H1 (cell line): ENCODE results near the gene KCNE1. TPM values are rescaled to one million over a fixed set of nuclear protein-coding genes. Genes with fewer than 3 reads are reported as not detected.

Experiments used
- BRCA1 ChIP-seq: IDR thresholded peaks from 2 replicates; pipeline ENCODE4 v1.6.1; 2012; ENCODE audit warnings: low read depth, low read length, improper control_type of control experiment
- KDM4A ChIP-seq: IDR thresholded peaks from one replicate; pipeline ENCODE4 v1.7.1; 2012; ENCODE audit warnings: low read depth, mild to moderate bottlenecking, moderate library complexity, low read length, inconsistent platforms; ENCODE audit not compliant: severe bottlenecking
- polyA plus RNA-seq, 7 experiments: library from polyadenylated mRNA; depleted of rRNA in 3 of 7; stranded (reverse) in 5 of 7; unstranded in 2 of 7; fragments of >200 nt in 5 of 7; fragments of 200-250 nt in 2 of 7; gene quantifications; 1 replicate in 5 of 7; 2 replicates in 1 of 7; 4 replicates in 1 of 7; pipeline versions ENCODE4 v1.2.1 to v1.2.3, GENCODE V29; 2011 to 2013; ENCODE audit warnings: missing spikeins in 2 of 7, mixed read lengths in 2 of 7
- total RNA-seq: library from RNA; stranded (reverse); fragmentation: NEBNext Ultra II Directional; extraction: Animal tissue kit (Norgen Biotek cat#: 25700); gene quantifications from 2 replicates; pipeline ENCODE4 v1.2.1, GENCODE V29; 2021

KCNE1 gene
- total and polyA plus RNA-seq, 2 of the 8 experiments (the other 6 are each of a cell fraction or from before 2014, with no cell fraction given) = 0.08 to 0.28 TPM

GRCh38 chr21:34552360-34553098 lies 40.5 kb upstream of the KCNE1 start (continued):
- TF ChIP-seq BRCA1 (no peak), KDM4A (no peak)
